ENCODE results near the gene KRT9.
"Not testable (repeated sequence)": the region's sequence is repeated elsewhere in the genome, so short reads cannot be mapped to it uniquely, and the experiment has no call there.

Gene KRT9

DNA sequence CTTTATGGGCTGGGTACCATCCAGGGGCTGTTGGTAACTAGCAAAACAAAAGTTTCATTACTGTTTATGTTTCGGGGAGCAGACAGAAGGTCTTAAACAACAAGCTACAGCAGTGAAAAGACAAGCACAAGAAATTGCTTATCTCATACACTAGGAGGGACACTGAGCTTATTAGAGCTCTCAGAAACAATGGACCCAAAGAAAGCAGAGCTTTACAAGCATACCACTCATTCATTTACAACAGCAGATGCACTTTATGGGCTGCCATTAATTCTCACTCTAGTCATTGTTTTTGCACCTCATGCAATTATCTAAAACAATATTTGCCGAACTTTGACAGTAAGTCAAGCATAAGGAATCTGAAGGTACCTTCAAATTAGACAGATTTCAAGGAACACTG, 30.7 kb upstream of the KRT9 start:
- no peak for DNase-seq (ENCODE audit: low read depth)

DNA sequence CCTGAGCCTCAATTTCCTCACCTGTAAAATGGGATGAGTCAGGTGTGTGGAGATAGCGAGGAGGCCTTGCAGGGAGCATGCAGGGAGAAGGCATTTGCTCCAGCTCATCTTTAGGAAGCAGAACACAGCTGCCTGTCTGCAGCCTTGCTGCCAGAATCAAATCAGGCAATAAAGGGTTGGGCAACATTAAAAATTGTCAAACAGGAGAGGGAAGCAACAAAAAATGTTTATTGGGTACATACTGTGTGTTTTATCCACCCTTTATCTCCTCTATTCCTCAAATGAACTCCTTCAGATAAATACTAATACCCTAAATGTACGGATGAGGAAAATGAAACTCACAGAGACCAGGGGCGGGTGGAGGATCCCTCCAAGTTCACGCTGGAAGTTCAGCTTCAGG, 28.5 kb upstream of the KRT9 start:
- DNase-seq (ENCODE audit: low read depth), result no peak

DNA sequence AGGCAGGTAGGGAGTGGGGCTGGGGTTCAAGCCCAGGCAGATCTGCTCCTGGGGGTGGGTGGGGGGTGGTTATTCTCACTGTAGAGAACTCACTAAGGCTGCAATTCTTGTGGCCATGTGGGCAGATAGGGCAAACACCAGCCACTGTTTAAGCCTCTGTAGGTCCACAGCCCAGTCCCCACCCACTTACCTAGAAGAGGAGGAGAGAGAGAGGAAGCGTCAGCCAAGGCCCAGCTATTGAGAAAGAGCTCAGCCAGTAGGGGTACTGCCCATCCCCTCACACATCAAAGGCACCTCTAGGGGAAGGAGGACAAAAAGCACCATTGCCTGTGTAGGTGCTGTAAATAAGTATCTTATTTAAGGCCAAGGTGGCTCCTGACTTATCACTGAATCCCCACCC, 27.8 kb upstream of the KRT9 start:
- no peak for DNase-seq (ENCODE audit: low read depth)

DNA sequence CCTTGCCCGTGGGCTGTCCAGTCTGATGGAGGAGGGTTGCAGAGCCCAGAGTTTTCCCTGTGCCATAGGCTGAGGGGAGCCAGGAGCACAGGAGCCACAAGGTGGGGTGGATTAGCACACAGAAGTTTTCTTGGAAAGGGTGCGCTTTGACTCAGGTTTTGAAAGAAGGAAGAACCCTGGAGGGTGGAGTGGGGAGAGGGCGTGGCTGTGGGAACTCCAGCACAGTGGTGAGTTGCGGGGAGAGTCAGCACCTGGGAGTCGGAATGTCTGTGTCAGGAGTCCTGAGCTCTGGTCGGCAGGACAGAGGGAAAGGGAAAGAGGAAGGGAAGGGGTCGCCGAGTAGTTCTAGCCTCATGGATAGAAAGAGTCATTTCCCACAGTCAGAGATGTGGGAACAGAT, 23.7 kb upstream of the KRT9 start:
- no peak for DNase-seq (ENCODE audit: low read depth)

DNA sequence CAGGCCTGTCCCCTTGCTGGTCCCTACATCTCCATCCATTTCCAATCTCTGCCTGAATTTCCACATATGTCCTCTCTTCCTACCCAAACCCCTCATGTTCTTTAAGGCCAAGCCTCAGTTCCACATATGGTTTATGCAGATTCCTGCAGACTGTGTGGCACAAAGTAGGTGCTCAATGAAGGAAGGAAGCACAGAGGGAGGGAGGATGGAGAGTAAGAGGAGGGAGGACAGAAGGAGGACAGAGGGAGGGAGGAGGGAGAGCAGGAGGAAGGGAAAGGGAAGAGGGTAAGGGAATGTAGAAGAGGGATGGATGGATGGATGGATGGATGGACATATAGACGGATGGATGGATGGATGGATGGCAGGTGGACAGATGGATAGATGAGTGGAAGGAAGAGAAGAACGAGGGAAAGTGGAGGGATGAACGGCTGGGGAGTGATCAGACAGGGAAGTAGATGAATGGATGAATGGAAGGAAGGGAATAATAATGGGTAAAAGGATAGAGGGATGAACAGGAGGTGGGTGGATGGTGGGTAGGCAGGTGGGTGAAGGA, 22.6 kb upstream of the KRT9 start:
- DNase-seq (ENCODE audit: low read depth), result no peak

DNA sequence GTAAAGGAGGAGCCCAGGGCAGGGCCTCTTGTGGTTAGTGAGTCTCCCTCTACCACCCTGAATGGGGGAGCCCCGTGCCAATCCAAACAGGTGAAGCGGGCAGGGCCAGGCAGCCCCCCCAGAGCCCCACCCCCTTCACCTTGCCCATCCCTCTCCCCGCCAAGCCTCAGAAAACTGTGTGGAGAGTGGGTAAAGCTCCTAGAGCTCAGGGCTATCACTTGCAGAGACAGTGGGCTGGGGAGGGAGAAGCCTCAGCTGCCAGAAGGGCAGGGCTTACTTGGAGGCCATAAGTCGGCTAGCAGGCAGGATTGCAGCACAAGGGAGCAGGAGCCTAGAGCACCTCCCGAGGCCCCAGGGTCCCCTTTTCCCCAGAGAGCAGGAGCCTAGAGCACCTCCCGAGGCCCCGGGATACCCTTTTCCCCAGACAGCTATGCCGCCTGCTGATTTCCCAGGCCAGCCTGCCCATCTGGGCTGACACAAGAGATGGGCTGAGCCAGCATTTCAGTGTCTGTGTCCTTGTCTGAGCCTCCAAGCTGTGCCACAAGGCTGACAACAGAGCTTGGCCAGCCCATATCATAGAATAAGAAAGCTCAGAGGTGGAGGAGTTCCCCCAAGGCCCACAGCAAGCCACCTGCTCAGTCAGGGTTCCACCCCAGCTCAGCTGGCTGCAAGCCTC, 21.6 kb upstream of the KRT9 start:
- DNase-seq (ENCODE audit: low read depth), result no peak

DNA sequence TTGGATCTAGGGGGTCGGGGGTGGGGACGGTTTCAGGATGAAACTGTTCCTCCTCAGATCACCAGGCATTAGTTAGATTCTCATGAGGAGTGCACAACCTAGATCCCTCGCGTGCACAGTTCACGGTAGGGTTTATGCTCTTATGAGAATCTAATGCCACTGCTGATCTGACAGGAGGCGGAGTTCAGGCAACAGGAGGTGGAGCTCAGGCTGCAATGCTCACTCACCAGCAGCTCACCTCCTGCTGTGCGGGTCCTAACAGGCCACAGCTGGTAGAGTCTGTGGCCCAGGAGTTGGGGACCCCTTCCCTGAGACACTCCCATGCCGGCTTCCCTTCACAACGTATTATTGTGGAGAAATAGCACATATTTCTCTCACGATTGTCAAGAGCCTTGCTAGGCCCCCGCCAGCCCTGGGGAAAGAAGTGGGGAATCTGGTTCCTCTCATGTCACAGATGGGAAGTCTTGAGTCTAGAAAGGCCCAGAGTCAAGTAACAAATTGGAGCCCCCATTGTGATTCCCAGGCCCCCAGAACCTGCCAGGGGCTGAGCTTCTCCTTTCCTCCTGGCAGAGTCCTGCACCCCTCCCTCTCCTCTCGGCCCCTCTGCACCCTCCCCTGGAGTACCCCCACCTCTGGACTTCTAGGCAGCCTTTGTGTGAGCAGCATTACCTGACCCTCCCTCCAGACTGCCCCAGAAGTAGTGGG, 20.9 kb upstream of the KRT9 start:
- DNase-seq (ENCODE audit: low read depth), result no peak

DNA sequence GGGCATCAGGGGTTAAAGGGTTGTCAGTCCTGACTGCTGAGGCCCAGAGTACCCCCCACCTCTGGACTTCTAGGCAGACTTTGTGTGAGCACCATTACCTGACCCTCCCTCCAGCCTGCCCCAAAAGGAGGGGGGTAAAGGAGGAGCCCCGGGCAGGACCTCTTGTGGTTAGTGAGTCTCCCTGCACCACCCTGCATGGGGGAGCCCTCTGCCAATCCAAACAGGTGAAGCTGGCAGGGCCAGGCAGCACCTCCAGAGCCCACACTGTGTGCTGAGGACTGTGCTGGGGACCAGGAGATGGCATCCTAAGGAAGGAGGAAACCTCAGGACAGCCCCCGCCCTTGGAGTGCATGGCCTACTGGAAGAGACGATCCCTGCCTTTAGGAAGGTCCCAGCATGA, 17.4 kb upstream of the KRT9 start:
- no peak for DNase-seq (ENCODE audit: low read depth)

DNA sequence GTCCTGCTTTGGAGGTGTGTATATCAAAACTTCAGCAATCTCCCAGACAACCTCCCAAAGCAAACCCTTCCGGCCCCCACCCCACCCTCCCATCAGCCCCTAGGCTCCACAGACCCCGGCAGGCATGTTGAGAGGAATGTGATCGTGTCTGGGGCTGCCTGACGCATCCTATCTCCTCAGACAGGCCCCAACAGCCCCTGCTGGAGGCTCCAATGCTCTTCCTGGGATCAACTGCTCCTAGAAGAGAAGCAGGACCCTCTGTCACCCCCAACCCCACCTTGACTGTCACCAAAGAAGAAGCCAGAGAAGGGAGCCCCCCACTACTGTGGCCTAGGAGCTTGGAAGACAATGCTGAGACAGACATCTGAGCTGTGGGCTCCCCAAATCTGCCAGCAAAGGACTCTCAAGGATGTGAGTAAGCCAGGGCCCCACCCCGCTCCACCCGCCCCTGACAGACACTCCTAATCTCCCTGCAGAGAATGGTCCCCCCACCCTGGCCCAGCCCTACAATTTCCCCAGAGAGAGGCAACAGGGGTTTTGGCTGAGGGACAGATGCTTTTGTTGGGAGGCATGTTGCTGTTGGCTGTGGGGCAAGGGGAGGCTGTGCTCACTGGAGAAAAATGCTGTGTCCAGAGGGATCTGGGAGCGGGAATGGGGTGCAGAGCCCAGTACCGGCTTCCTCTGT, 16.4 kb upstream of the KRT9 start:
- DNase-seq (ENCODE audit: low read depth), result no peak

DNA sequence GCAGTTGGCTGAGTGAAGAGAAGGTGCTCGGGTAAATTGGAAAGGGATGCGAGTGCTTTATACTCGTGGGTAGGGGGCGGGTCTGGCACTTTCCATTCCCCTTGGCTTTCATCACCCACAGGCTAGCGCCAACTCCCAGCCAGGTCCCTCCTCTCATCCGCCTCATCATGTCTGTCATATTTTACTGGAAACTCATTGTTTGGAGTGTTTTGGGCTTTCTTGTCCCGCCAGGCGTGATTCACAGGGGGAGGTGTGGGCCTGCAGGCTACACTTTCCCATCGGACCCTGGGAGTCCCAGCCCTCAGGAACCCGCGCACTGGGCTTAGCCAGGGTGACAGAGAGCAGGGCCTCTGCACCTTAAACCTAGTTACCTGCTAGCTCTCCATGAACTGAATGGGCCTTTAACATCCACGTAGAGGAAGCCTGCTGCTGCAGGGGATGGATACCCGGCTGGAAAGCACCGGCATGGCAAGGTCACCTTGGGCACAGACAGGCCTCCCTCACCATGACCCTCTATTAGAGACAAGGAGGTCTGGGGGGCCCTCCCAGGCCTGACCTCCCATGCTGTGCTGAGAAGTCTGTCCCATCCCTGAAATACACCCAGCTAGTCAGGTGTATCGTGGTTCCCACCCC, 15.1 kb upstream of the KRT9 start, which contains the start of gene KRT14:
Gene KRT14 (minus strand): TSS at position 33 of the 633 bp plus-strand sequence. CDS start 61 bp downstream, outside the sequence.
- no peak for DNase-seq (ENCODE audit: low read depth)

DNA sequence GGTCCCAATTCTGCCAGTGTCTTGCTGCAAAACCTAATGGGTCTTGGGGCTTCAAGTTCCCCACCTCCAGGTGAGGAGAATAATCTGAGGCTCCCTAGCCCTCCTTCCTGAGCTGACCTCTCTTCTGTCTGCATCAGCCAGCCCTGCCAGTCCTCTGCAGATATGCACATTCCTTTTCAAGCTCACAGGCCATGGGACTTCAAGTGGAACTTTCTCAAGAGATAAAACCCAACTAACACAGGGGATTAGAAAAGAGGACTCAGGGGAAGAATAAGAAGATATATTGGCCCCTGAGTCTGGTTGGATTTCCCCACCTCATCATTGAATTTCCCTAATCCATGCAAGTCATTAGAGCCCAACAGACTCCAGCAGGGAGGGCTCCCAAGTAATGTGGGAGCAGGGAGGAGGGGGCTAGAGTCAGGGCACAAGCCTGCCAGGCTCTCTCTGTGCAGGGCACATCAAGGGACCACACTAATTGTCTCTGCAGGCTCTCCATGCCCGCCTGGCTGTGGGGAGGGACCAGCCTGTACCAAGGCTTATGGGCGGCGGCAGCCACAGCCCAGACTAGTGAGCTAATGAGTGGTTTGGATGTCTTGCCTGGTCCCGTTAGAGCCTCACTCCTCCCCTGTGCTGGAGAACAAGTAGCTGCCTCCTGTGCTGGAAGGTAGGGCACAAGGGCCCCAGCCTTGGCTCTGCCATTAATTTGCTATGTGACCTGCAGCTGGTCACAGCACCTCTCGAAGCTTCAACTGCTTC, 13.6 kb upstream of the KRT9 start:
- DNase-seq (ENCODE audit: low read depth), result no peak

DNA sequence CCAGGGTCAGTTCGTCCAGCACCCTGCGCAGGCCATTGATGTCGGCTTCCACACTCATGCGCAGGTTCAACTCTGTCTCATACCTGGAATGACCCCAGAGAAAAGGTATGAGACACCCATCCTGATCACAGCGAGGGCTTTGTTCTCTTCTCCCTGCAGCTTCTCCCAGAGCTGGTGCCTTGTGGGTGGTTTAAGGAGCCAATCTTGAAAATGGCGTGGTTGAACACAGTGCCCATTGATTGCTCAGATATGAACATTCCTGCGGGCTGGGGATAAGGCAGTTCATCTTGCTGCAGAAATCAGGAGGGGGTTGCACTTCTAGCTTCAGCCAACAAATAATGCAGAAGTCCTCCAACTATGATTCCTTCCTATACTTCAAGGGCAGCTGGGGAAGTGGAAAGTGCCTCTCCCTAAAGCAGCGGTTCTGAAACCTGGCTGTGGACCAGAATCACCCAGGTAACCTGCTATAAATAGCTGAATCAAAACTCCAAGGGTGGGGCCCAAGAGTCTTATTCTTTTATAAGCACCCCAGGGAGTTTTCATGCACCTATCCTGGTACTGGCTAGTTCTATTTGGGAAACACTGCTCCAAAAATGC, 12.6 kb upstream of the KRT9 start:
- DNase-seq (ENCODE audit: low read depth), result not testable (repeated sequence)

DNA sequence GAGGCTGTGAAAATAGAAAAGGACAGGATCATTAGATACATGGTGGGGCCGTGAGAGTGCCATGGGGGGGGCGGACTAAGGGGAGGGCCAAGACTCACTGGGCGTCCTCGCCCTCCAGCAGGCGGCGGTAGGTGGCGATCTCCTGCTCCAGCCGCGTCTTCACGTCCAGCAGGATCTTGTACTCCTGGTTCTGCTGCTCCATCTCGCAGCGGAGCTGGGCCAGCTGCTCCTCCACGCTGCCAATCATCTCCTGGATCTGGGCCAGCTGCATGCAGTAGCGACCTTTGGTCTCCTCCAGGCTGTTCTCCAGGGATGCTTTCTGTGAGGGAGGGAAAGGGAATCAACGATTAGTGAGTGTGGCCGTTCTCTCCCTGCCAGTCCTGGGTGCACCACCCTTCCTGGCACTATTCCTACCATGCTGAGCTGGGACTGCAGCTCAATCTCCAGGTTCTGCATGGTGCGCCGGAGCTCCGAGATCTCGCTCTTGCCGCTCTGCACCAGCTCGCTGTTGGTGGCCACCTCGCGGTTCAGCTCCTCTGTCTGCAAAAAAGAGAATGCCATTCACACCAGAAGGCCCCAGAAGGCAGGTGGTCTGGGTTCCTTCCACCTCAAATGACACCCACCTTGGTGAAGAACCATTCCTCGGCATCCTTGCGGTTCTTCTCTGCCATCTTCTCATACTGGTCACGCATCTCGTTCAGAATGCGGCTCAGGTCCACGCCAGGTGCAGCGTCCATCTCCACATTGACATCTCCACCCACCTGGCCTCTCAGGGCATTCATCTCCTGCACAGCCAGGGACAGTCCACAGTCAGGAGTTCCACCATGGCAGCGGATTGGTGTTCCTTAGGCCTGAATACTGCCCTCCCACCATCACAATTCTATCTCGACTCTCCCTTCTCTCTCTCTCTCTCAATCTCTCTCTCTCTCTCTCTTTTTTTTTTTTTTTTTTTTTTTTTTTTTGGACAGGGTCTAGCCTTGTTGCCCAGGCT, 11.6 kb upstream of the KRT9 start:
- DNase-seq (ENCODE audit: low read depth), result no peak

DNA sequence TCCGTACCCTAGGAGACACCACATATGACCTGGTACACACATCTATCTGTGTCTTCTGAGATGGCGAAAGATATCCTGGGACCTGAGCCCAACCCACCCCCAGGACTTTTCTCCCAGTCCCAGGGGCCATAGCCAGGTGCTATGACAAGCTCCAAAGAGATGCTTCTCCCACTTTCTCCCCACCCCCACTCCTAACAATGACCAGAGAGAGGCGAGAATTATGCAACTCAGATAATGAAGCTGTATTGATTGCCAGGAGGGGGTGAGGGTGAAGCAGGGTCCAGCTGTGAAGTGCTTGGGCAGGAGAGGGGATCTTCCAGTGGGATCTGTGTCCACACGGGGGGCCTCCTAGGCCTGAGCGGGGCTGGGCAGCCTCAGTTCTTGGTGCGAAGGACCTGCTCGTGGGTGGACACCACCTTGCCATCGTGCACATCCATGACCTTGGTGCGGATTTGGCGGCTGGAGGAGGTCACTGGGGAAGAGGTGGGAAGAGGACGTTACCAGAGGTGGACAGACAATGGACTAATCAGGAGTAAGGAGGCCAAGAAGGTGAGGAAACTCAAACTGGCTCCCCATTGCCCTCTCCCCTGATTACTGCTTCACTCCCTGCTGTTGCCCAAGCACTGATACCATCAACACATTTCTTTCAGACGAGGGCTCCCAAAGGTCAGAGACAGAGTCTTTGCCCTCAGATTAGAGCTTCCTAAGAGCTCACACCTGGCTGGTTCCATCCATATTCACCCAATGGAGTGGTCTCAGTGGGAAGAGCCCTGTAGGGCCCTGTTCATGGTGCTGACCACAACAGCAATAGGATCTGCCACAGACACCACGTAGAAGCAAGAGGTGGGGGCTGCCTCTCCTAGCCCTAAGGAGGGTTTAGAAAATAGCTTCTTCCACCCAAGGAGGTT, 10.5 kb upstream of the KRT9 start:
- not testable (repeated sequence) for DNase-seq (ENCODE audit: low read depth)

DNA sequence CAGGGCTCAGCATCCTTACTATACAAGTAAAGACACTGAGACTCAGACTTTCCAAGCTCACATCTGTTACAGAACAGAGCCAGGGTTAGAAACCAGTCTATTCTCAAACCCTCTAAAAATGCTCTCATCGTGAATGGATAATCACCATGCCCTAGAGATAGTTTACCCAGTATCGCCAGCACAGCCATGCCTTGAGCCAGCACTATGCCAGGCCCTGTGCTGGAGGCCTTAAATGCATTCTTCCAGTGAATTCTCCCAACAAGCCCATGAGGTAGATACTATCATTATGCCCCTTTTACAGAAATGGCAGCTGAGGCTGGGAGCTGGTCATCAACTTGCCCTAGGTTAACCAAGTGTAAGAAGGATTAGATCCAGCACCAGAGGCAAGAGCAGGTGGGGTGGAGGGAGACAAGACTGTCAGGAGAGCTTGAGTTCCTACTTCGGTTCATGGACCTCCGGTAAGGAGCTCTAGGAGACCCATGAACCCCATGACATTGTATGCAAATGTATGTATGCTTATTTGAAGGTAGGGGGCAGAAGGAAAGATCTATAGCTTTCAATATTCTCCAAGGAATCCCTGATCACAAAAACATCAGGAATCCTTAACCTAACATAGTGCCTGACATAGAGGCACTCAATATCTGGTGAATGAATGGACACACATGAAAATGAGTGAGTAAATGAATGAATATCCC, 9.7 kb upstream of the KRT9 start:
- DNase-seq (ENCODE audit: low read depth), result no peak

DNA sequence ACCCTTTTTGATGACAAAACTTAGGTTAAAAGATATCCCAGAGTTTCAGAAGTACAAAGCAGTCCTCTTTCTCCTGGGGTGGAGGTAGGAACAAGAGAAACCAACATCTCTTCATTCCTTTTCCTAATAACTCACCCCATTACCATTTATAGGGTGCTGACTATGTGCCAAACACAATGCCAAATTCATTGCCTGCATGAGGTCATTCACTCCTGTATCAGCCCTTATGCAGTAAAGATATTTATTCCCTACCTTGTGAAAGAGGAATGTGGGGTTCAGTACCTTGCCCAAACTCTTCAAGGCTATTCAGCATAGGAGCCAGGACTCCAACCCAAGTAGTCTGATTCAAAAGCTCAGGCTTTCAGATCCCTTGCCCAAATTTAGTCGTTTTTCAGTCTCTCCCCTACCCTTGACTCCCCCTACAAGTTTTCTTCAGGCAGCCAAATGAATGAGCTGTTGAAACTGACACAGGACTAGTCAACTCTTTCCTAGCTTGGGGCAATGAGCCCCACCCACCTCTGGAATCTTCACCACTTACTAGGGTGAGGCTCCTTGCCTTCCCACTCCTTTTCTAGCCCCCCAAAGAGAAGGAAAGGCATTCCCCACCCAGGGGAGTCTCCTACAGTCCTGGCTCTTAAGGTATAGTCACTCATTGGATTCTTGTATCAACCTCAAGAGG, 9.0 kb upstream of the KRT9 start:
- DNase-seq (ENCODE audit: low read depth), result no peak

DNA sequence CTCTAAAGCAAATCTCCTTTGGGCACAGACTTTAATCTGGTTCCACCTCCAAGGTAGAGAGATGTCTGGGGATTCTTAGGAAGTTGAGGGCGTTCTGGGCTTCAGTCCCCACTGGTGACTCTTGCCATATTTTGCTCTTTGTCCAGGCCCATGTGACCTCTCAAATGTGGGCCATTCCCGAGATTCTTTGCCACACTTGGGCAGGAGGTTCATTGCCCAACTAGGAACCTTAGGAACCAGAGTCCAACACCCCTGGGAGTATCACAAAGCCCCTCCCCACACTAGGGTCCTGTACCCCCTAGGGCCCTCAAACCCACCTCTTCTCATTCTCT, 8.4 kb upstream of the KRT9 start:
- DNase-seq (ENCODE audit: low read depth), result no peak
